ENCODE data around the gene SLC12A1.

Gene SLC12A1

DNA sequence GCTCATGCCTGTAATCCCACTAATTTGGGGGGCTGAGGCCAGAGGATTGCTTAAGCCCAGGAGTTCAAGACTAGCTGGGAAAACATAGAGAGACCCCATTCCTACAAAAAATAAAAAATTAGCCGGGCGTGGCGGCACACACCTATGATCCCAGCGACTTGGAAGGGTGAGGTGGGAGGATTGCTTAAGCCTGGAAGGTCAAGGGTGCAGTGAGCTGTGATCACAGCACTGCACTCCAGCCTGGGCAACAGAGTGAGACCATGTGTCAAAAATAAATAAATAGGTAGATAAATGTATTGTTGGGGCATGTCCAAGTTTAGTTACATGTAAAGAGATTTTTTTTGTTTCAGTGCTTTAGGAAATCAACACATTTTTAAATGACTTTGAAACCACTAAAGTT is 36.4 kb downstream of the SLC12A1 start:
- DNase-seq (ENCODE audit: low read depth in 2 of 2), result no peak

DNA sequence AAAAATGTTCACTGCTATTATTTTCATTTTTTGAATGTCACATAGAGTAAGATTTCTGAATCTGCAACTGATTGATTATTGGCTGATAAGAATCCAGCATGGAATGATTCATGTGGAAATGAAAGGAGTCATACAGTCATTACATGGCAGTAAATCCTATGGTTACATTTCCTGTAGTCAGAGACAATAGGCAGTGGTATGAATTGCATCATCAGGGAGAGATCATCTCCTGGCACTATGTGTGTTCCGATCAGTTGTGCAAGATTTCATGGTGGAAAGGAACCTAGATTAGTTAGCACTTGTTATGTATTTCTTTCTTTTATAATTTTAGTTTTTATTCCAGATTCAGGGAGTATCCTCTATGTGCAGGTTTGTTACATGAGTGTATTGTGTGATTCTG is 38.8 kb downstream of the SLC12A1 start:
- peak in 1 of 2 experiments; percentile 4 for DNase-seq (ENCODE audit: low read depth in 2 of 2)

DNA sequence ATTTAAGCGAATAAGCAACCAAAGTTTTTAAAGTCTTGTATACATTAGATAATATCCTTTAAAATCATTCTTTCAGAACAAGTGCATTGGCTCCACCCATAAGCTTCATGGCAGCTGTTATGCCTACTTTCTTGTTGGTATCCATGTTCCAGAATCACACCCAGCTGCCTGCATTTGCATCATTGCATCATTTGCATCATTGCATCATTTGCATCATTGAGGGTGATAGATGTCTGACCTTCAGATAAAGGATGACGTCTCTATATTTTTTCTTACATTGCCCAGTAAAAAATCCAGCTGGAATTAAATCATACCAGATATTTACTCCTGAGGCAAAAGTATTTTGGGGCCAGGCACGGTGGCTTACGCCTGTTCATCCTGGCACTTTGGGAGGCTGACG is 42.3 kb downstream of the SLC12A1 start:
- DNase-seq (ENCODE audit: low read depth in 2 of 2), result no peak

DNA sequence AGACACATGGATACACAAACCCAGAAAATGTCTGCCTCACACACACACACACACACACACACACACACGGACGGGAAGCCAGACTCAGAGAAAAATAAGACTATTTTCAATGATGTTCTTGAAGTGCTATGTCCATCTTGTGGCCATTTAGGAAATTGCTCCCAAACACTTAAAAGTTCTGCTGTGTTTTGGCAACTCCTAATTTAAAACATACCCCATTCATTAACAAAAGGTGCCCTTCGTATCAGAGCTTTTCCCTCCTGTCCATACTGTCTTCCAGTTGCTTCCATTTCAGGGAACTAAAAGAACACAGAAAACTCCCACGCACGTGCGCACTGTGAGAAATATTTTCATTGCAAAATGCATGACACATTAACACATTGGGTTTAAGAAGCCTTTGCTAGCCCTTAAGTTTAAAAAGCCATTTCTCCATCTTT is 44.6 kb downstream of the SLC12A1 start:
- peak; percentile 62 to 69 for DNase-seq (ENCODE audit: low read depth in 2 of 2)

DNA sequence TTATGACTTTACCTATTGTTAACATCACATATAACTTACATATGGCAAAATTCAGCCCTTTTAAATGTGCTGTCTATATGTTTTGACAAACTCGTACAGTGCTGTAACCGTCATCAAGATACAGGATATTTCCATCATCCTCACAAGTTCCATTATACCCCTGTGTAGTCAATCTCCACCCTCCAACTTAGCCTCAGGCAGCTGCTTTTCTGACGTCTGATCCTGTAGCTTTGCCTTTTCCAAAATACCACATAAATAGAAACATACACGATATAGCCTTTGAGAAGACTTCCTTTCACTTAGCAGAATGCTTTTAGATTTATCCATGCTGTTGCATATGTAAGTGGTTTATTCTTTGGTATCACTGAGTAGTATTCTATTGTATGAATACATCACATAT is 47.1 kb downstream of the SLC12A1 start:
- DNase-seq (ENCODE audit: low read depth in 2 of 2), result no peak

DNA sequence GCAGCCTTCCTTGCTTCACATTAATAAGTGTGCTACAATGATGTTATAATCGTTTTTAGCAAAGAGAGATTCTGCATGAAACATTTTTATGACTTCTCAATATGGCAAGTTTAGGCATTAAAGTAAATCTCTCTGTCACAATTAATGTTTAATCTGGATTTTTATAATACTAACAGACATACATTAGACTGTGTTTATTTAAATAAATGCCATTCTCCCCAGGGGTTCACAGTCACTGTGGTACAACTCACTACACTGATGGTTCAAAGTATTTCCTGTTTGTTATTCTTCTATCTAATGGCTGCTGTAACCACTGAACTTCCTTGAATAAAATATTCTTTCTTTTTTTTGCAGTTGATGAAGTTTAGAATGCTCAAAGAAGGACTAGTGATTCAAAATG is 59.0 kb downstream of the SLC12A1 start:
- DNase-seq (ENCODE audit: low read depth in 2 of 2), result no peak

DNA sequence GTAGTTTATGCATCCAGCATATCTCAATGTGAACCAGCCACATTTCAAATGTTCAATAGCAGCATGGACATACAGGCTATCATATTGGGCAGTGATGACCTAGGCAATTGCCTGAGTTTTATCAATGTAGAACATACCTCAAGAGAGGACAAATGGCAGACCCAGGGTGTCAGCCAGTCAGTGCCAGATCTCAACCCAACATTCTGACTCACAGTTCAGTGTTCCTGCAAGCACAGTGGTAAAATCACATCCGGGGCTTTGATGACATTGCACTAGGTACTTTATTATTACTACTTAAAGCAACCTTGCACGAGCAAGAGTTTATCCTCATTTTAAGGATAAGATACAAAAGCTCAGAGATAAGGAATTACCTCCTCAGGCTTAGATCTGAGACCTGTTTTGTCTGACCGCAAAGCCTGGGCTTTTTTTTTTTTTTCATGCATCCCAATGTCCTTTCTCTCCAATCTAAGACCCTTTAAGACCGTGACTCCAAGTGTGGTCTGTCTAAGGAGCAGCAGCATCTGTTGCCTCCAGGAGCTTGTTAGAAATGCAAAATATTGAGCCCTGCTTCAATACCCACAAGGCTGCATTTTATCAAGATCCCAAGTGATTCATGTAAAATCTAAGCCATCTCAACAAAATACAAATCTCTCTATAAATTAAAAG is 60.1 kb downstream of the SLC12A1 start:
- DNase-seq (ENCODE audit: low read depth in 2 of 2), result no peak

DNA sequence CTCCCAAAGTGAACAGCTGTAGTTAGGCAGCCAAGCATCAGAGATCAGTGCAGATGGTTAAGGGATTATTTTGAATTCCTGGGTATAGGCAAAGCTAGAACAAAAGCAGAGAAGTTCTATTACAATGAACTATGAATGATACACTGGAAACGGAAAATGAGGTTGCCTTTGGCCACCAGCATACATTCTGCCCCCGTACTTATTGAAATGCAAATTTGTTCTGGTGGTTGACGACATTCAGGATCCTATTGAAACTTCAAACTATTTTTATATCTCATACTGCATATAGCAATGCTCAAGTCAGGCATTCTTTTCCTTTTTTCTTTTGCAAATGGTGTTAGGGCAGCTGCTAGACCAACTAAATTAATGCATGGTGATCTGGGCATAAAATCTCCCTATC is 61.7 kb downstream of the SLC12A1 start:
- no peak for DNase-seq (ENCODE audit: low read depth in 2 of 2)

DNA sequence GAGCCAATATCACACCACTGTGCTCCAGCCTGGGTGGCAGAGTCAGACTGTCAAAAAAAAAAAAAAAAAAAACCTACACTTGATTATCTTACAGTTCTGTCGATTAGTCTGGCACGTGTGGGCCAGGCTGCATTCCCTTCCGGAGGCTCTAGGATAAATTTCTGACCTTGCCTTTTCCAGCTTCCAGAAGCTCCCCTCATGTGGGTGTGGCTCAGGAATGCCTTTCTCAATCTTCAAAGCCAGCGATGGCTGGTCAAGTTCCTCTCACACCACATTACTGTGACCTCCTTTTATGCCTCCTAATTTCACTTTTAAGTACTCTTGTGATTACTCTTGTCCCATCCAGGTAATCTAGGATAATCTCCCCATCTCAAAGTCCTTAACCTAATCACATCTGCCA is 66.9 kb downstream of the SLC12A1 start:
- no peak for DNase-seq (ENCODE audit: low read depth in 2 of 2)

DNA sequence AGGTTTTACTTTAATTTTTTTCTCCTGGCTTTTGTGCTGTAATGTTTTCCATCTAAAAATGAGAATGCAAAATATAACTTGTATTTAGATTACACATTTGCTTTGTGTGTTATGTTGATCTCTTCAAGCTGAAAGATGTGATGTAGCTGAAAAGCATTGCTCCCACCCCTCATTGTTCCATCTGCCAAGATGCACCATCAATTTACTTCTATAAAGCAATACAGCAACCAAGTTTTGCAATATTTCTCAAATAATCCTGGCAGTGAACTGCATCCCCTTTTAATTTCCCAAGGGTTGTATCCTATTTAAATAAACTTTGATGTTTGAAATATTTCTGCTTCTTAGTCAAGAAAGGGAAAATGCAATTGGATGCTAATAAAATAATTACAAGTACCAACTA is 72.6 kb downstream of the SLC12A1 start:
- no peak for DNase-seq (ENCODE audit: low read depth in 2 of 2)

DNA sequence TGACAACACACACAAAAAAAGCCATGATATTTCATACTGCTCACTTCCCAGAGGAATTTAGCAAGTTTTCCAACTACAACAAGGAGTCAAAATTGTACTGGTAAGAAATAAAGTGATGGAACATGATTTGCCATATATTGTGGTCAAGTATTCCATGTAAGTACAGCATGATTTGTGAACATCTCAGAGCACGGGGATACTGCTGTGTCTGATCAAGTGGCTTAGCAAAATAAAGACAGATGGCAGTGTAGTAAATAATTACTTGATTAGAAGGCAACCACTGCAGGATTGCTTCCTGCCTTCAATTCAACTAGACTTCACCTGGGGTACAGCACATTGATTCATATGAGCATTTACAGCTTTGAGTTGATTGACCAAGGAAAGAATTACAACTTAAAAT is 73.5 kb downstream of the SLC12A1 start:
- no peak for DNase-seq (ENCODE audit: low read depth in 2 of 2)

DNA sequence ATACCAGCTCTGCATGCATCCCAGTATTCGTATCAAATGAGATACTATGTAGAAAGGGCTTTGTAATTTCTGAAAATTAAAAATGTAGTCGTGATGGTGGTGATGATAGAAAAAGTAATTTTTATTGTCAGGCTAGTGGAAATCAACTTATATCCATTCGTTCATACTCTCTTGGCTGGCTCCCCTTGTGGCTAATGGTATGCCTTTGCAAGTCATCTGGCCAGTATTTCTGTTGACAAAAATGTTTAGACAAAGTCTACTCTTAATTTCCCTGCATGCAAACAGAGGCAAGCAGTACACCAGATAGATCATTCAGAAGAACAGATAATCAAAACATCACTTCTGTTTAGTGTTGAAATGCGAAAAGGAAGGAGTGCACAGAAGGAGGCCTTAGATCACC is 75.6 kb downstream of the SLC12A1 start:
- DNase-seq (ENCODE audit: low read depth in 2 of 2), result no peak

DNA sequence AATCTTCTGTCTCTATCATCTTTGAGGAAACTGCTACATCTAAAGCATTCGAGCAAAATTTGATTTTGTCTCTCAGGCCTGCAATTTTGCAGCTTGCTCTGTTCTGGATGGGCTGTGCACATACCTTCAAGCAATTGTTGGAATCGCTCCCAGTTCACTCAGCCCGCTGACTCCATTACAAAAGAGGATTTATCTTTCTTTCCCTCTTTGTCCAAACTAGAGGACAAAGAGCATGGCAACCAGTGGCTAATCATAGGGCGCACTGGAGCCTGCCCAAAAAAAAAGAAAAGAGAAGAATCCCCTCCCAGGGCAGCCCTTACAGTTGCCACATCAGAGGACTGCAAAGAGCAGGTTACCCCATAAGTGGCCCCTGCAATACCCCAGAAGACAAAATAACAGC is 76.1 kb downstream of the SLC12A1 start:
- DNase-seq (ENCODE audit: low read depth in 2 of 2), result no peak

DNA sequence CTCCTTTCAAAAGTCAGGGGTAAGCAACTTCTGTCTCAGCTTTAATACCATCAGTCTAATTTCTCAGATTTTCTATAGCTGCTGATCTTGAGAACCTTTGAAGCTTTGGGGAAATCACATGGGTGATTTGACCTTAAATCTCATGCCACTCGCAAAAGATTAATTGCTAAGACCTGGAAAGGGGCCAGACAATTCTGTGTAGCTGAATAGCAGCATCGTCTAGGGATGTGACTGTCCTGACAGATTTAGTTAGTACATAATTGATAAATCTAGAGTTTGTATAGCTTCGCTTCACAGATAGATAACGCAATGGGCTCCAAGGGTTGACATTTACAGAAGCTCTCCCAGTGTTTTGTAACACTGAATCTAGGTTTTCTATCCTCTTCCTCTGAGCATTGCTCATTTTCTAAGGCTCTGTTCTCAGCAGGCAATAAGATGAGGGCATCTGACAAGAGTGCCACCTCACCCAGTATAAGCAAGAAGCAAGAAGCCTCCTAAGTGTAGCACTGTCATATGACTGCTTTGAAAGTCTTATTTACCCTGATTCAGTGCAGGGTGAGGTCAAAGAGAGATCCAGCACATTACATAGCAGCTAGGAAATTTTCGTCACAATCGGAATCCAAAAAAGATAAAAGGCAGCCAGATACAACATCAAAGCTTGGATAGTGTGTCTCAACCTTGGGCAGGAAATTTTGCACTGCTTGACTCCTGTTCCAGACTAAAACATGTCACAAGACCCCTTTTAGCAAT is 77.5 kb downstream of the SLC12A1 start:
- no peak for DNase-seq (ENCODE audit: low read depth in 2 of 2)

DNA sequence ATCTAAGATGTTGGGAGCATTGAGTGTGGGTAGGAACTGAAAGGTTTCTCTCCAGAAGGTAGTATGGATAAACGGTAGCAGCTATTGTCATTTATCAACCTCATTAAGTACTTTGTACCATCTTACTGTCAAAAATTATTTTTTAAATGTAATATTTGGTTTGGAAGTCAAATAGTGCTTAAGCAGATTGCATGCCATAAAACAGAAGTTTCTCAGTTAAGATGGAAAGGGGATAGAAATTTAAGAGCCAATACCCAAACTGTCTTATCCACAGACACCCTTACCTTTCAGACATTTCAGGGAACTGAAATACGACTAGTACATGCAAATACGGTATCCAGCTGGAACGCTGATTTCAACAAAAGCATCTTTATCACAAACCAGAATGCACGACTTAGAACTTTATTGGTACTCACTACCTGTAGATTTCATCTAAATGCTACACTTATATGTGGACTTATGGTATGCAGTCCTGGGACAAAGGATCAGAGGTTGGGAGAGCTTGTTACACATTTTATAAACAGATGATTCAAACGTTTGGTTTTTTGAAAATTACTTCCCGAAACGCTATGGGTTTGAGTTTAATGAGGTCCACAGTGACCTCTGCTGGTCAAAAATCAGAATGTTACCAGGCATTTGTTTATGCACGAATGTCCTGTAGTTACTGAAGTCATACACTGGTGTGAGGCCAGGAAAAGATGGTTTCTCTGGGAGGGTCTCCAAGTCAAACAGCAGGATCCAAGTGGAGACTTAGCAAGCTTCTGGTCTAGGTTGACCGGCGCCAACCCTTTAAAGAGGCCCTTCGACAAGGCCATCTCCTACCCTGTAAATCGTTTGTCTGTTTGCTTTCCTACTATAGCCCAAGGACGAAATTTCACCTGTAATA is 79.5 kb downstream of the SLC12A1 start:
- DNase-seq (ENCODE audit: low read depth in 2 of 2), result peak; percentile 49

DNA sequence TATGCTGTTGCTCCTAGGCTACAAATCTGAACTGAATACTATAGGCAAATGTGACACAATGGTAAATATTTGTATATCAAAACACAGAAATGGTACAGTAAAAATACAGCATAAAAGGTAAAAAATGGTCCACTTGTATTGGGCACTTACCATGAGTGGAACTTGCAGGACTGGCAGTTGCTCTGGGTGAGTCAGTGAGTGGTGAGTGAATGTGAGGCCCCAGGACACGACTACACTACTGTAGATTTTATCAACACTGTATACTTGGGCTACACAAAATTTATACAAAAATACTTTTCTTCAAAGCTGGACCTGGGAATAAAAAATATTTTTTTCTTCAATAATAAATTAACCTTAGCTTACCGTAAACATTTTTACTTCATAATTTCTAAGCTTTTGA is 83.5 kb downstream of the SLC12A1 start:
- DNase-seq (ENCODE audit: low read depth in 2 of 2), result no peak

DNA sequence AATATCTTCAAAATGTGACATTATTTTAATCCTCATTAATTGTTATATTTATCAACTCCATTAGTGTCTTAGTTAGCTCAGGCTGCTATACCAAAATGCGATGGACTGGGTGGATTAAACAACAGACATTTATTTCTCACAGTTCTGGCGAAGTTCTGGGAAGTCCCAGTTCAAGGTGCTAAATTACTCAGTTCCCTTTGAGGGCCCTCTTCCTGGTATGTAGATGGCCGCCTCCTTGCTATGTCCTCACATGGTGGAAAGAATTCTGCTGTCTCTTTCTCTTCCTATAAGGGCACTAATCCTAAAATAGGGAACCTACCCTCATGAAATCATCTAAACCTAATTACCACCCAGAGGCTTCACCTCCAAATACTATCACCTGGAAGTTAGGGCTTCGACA is 86.4 kb downstream of the SLC12A1 start:
- no peak for DNase-seq (ENCODE audit: low read depth in 2 of 2)

DNA sequence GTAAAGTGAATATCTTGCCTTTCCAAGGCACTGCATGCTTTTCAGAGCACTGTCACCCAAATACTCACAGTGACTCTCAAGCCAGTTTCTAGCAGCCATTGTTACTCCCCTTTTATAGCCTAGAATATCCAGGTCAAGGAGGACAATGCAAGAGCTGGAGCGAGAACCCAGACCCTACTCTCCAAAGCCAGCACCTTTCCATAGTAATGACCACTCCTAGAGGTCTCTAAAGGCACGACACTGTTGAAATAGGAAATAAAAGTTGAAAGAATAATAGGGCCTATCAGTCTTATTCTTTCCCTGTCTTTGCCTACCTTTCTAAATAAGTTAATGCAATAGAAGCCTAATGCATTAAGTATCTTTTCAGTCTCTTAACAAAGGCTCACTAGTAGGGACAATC is 91.6 kb downstream of the SLC12A1 start:
- DNase-seq (ENCODE audit: low read depth in 2 of 2), result no peak

DNA sequence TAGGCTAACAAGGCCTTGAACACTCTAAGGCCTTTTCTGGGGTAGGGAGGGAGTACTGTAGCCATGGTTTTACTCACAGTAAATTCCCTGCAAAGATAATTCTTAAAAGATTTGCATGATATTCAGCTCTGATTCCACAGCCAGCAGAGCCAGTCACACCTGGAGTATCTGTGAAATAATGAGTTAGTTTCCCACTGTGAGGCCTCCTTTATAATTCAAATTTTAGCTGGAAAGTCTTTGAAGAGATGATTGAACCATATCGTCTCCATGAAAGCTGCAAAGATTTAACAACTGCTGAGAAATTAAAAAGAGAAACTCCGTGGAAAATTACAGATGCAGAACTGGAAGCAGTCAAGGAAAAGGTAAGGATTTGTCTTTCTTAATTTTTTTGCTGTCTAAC is 92.8 kb downstream of the SLC12A1 start:
- no peak for DNase-seq (ENCODE audit: low read depth in 2 of 2)

DNA sequence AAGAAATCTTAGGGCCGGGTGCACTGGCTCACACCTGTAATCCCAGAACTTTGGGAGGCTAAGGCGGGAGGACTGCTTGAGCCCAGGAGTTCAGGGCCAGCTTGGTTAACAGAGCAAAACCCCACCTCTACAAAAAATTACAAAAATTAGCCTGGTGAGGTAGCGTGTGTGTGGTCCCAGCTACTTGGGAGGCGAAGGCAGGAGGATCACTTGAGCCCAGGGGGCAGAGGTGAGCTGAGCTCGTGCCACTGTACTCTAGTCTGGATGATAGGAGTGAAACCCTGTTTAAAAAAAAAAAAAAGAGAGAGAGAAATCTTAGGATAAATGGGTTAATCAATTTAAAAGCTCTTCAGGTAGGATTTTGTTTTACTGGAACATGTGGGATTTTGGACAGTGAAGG is 93.9 kb downstream of the SLC12A1 start:
- no peak for DNase-seq (ENCODE audit: low read depth in 2 of 2)

DNA sequence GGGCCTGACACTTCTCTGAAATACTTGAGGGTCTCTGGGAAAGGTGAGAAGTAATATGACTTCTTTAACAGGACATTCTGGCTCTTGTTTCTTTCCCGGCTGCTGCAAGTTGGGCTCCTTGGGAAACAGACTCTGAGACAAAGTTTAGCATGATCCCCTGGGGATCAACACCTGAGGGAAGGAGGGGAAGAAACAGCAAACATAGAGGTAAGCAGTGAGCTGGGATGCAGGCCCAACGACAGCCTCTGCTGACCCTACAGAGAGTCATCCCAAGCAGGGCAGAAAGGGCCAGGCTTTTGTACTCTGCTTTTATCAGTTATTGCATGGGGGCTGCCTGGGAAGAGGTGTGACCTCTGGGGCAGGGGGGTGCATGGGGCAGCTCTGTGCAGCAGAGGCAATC is 98.3 kb downstream of the SLC12A1 start:
- DNase-seq (ENCODE audit: low read depth in 2 of 2), result no peak

DNA sequence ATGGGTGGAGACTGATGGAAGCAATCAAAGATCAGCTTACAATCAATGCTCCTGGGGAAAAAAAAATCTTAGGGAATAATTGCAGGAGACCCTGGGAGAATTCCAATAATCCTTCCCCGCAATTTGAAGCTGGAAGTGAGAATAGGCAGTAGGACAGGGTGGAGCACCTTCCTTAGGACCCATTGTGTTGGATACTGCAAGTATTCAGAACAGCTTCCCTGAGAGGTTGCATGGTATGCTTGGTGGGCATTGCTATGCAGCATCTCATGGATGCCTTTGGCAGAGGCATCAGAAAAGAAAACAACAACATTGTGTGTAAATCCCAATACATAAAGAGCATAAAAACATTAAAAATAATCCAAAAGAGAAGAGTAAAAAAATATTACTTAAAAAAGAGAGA is 100.5 kb downstream of the SLC12A1 start:
- DNase-seq (ENCODE audit: low read depth in 2 of 2), result no peak

DNA sequence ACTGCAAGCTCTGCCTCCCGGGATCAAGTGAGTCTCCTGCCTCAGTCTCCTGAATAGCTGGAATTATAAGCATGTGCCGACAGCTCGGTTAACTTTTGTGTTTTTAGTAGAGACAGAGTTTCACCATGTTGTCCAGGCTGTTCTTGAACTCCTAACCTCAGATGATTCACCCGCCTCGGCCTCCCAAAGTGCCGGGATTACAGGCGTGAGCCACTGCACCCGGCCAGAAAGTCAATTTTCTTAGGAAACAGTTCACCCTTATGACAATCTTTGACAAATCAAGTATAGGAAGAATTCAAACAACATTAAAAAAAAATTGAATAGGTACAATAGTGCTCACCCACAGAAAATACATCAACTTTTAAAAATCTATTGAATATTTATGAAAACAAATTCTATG is 101.5 kb downstream of the SLC12A1 start:
- no peak for DNase-seq (ENCODE audit: low read depth in 2 of 2)
